ENCODE measurements around the gene RUFY4.

The RUFY4 gene

DNA sequence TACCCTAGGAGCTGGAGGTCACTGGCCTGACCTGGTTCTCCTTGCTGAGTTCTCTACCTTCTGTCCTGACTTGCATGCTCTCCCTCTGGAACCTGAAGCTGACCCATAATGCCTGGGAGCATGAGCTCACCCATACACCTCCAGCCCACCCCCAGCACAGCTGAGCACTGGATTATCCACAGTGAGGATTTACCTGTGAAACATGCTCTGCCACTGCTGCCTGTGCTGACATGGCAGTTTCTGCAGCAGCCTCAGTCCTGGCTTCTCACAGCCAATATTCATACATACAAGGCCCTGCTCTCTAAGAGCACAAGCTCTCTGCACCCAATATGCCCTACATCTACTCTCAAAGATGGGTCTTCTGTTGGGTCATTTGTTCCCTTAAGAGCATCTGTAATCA is 61.8 kb downstream of the RUFY4 start:
- TF ChIP-seq, protein P1, sequence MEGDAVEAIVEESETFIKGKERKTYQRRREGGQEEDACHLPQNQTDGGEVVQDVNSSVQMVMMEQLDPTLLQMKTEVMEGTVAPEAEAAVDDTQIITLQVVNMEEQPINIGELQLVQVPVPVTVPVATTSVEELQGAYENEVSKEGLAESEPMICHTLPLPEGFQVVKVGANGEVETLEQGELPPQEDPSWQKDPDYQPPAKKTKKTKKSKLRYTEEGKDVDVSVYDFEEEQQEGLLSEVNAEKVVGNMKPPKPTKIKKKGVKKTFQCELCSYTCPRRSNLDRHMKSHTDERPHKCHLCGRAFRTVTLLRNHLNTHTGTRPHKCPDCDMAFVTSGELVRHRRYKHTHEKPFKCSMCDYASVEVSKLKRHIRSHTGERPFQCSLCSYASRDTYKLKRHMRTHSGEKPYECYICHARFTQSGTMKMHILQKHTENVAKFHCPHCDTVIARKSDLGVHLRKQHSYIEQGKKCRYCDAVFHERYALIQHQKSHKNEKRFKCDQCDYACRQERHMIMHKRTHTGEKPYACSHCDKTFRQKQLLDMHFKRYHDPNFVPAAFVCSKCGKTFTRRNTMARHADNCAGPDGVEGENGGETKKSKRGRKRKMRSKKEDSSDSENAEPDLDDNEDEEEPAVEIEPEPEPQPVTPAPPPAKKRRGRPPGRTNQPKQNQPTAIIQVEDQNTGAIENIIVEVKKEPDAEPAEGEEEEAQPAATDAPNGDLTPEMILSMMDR (conservative IDR thresholded peaks at IDR 0.05; ENCODE audit: low read length), result no peak
- no peak for TF ChIP-seq EZH2phosphoT487 (IDR thresholded peaks at IDR 0.05; ENCODE audit: borderline replicate concordance)
- Histone ChIP-seq H3K4me3 (ENCODE audit: low read length, poor library complexity, severe bottlenecking) (no peak overlapping the region), H2AFZ (ENCODE audit: low read length) (no peak overlapping the region), H3K4me2 (ENCODE audit: low read depth, low read length, poor library complexity, severe bottlenecking) (no peak overlapping the region), H3K9me2 (replicated peaks; ENCODE audit: low read depth, low read length) (no peaks in the 10 kb centered on the region), H4K20me1 (ENCODE audit: insufficient read depth, low read length, poor library complexity, severe bottlenecking) (no peaks in the 10 kb centered on the region), H3K27me3 (ENCODE audit: insufficient read depth, low read length, poor library complexity, severe bottlenecking) (no peaks in the 10 kb centered on the region), H3F3A (ENCODE audit: low read depth) (no peaks in the 10 kb centered on the region), H3K9ac (ENCODE audit: low read depth, low read length, poor library complexity, severe bottlenecking) (no peak overlapping the region), H3K9me3 (ENCODE audit: insufficient read depth, low read depth, low read length) (no peaks in the 10 kb centered on the region), H3K36me3 (ENCODE audit: insufficient read depth, low read length) (no peaks in the 10 kb centered on the region), H3K4me1 (ENCODE audit: insufficient read depth, low read length, poor library complexity, severe bottlenecking) (no peaks in the 10 kb centered on the region), H3K79me2 (ENCODE audit: insufficient read depth, low read length) (no peaks in the 10 kb centered on the region)

DNA sequence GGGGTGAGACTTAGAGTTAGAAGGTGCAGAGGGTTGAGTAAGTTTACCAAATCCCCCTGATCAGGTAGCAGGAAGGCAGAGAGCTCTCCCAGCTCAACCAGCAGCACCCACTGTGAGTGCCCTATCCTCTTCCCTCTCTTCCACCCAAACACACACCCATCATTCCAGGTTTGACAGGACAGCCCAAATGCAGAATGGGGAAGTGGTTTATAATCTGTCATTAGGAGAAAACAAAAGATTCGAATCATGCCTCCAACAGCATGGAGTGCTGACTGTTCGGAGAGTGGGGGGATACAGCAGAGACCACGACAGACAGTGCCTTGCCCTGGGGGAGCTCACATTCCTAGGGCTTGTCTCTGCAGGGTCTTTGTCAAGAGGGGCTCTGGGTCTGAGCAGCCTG is 68.5 kb downstream of the RUFY4 start:
- H3K9me3 ChIP-seq (ENCODE audit: insufficient read depth, low read depth, low read length), result no peaks in the 10 kb centered on the region
- TF ChIP-seq, protein P1 (conservative IDR thresholded peaks at IDR 0.05; ENCODE audit: low read length), result no peak
- TF ChIP-seq EZH2phosphoT487 (IDR thresholded peaks at IDR 0.05; ENCODE audit: borderline replicate concordance), result no peak
- no peaks in the 10 kb centered on the region for H3K9me2 ChIP-seq (replicated peaks; ENCODE audit: low read depth, low read length)
- no peaks in the 10 kb centered on the region for H3K79me2 ChIP-seq (ENCODE audit: insufficient read depth, low read length)
- peak overlapping the region; percentile 40; the same call in 1 of the 2 replicates for H2AFZ ChIP-seq (ENCODE audit: low read length)
- H3K4me3 ChIP-seq (ENCODE audit: low read length, poor library complexity, severe bottlenecking), result no peak overlapping the region
- H4K20me1 ChIP-seq (ENCODE audit: insufficient read depth, low read length, poor library complexity, severe bottlenecking), result no peaks in the 10 kb centered on the region
- no peaks in the 10 kb centered on the region for H3K36me3 ChIP-seq (ENCODE audit: insufficient read depth, low read length)
- H3K9ac ChIP-seq (ENCODE audit: low read depth, low read length, poor library complexity, severe bottlenecking), result no peak overlapping the region
- no peaks in the 10 kb centered on the region for H3K4me1 ChIP-seq (ENCODE audit: insufficient read depth, low read length, poor library complexity, severe bottlenecking)
- H3F3A ChIP-seq (ENCODE audit: low read depth), result no peaks in the 10 kb centered on the region
- H3K4me2 ChIP-seq (ENCODE audit: low read depth, low read length, poor library complexity, severe bottlenecking), result no peak overlapping the region
- no peaks in the 10 kb centered on the region for H3K27me3 ChIP-seq (ENCODE audit: insufficient read depth, low read length, poor library complexity, severe bottlenecking)

DNA sequence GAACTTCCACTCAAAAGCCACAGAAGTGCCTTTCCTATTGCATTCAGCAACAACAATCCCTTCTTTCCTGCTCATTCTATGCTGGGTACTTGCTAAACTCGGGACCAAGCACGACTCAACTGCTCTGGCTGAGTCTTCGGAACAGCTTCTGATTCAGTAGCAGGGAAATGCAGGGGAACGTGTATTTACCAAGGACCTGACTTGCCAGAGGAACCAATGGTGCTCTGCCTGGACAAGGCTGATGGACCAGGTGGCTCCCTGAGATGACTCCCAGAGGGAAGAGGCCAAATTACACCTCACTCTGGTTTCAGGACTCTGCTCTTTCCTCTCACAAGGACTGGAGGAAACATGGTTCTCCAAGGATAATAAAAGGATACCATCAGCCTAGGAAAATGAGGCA is 69.0 kb downstream of the RUFY4 start:
- TF ChIP-seq EZH2phosphoT487 (IDR thresholded peaks at IDR 0.05; ENCODE audit: borderline replicate concordance), result no peak
- Histone ChIP-seq H4K20me1 (ENCODE audit: insufficient read depth, low read length, poor library complexity, severe bottlenecking) (no peaks in the 10 kb centered on the region), H3F3A (ENCODE audit: low read depth) (no peaks in the 10 kb centered on the region), H3K9me3 (ENCODE audit: insufficient read depth, low read depth, low read length) (no peaks in the 10 kb centered on the region), H3K9ac (ENCODE audit: low read depth, low read length, poor library complexity, severe bottlenecking) (no peak overlapping the region), H2AFZ (ENCODE audit: low read length) (no peak overlapping the region), H3K4me3 (ENCODE audit: low read length, poor library complexity, severe bottlenecking) (no peak overlapping the region), H3K36me3 (ENCODE audit: insufficient read depth, low read length) (no peaks in the 10 kb centered on the region), H3K4me1 (ENCODE audit: insufficient read depth, low read length, poor library complexity, severe bottlenecking) (no peaks in the 10 kb centered on the region), H3K9me2 (replicated peaks; ENCODE audit: low read depth, low read length) (no peaks in the 10 kb centered on the region), H3K79me2 (ENCODE audit: insufficient read depth, low read length) (no peaks in the 10 kb centered on the region), H3K4me2 (ENCODE audit: low read depth, low read length, poor library complexity, severe bottlenecking) (no peak overlapping the region), H3K27me3 (ENCODE audit: insufficient read depth, low read length, poor library complexity, severe bottlenecking) (no peaks in the 10 kb centered on the region)
